ENCODE measurements around the gene GDPGP1. TPM values are rescaled to one million over a fixed set of nuclear protein-coding genes. Genes with fewer than 3 reads are reported as not detected.

GDPGP1 gene
- total RNA-seq, 2 donors from 2014 or later, result 4.8 to 5.4 TPM

- no peaks in the 10 kb centered on the region for H3K27me3 Mint-ChIP-seq (ENCODE audit: insufficient read depth)
- Histone ChIP-seq H3K4me3 (ENCODE audit: low read length) (no peak overlapping the region), H3K9ac (ENCODE audit: extremely low read depth, low read length, poor library complexity, severe bottlenecking) (no peak overlapping the region), H3K27me3 (ENCODE audit: control insufficient read depth, insufficient read depth, low read length, poor library complexity, severe bottlenecking) (no peaks in the 10 kb centered on the region), H3K27ac (ENCODE audit: low read depth, low read length) (no peak overlapping the region), H3K9me3 (ENCODE audit: control insufficient read depth, low read length) (no peaks in the 10 kb centered on the region), H3K4me1 (ENCODE audit: control insufficient read depth, insufficient read depth, low read length) (peaks cover 5% of the 10 kb centered on the region), H3K36me3 (ENCODE audit: control insufficient read depth, insufficient read depth, low read length) (no peaks in the 10 kb centered on the region)
- peak overlapping the region; percentile 41 for H3K27ac Mint-ChIP-seq
- TF ChIP-seq, protein P1, sequence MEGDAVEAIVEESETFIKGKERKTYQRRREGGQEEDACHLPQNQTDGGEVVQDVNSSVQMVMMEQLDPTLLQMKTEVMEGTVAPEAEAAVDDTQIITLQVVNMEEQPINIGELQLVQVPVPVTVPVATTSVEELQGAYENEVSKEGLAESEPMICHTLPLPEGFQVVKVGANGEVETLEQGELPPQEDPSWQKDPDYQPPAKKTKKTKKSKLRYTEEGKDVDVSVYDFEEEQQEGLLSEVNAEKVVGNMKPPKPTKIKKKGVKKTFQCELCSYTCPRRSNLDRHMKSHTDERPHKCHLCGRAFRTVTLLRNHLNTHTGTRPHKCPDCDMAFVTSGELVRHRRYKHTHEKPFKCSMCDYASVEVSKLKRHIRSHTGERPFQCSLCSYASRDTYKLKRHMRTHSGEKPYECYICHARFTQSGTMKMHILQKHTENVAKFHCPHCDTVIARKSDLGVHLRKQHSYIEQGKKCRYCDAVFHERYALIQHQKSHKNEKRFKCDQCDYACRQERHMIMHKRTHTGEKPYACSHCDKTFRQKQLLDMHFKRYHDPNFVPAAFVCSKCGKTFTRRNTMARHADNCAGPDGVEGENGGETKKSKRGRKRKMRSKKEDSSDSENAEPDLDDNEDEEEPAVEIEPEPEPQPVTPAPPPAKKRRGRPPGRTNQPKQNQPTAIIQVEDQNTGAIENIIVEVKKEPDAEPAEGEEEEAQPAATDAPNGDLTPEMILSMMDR (conservative IDR thresholded peaks at IDR 0.05), result no peak
- DNase-seq, result no peak
- peaks cover 6% of the 10 kb centered on the region for H3K36me3 Mint-ChIP-seq (ENCODE audit: low read depth)
- WGBS, 2 experiments (ENCODE audit: insufficient coverage in 1 of 2, insufficient read length in 1 of 2), result 90 to 91% methylated on average over 7 to 9 of the region's 9 CpGs
- H3K4me3 Mint-ChIP-seq, result no peak overlapping the region
- no peaks in the 10 kb centered on the region for H3K9me3 Mint-ChIP-seq
- peaks cover 3% of the 10 kb centered on the region for H3K4me1 Mint-ChIP-seq
Observed at GRCh38 chr15:90211009-90211408, 23.0 kb upstream of the GDPGP1 start.

GRCh38 chr15:90211440-90212143, 22.4 kb upstream of the GDPGP1 start:
- Mint-ChIP-seq H3K4me1 (no peaks in the 10 kb centered on the region), H3K27me3 (ENCODE audit: insufficient read depth) (no peaks in the 10 kb centered on the region), H3K36me3 (ENCODE audit: low read depth) (peaks cover 6% of the 10 kb centered on the region), H3K27ac (no peak overlapping the region), H3K9me3 (no peaks in the 10 kb centered on the region), H3K4me3 (no peak overlapping the region)
- Histone ChIP-seq H3K27me3 (ENCODE audit: control insufficient read depth, insufficient read depth, low read length, poor library complexity, severe bottlenecking) (no peaks in the 10 kb centered on the region), H3K36me3 (ENCODE audit: control insufficient read depth, insufficient read depth, low read length) (no peaks in the 10 kb centered on the region), H3K27ac (ENCODE audit: low read depth, low read length) (no peak overlapping the region), H3K9me3 (ENCODE audit: control insufficient read depth, low read length) (no peaks in the 10 kb centered on the region), H3K4me3 (ENCODE audit: low read length) (no peak overlapping the region), H3K4me1 (ENCODE audit: control insufficient read depth, insufficient read depth, low read length) (peaks cover 5% of the 10 kb centered on the region), H3K9ac (ENCODE audit: extremely low read depth, low read length, poor library complexity, severe bottlenecking) (no peak overlapping the region)
- no peak for DNase-seq
- WGBS, 2 experiments (ENCODE audit: insufficient coverage in 1 of 2, insufficient read length in 1 of 2), result 82 to 91% methylated on average over 9 to 12 of the region's 13 CpGs
- TF ChIP-seq, protein P1 (conservative IDR thresholded peaks at IDR 0.05), result no peak

- H3K9me3 Mint-ChIP-seq, result no peaks in the 10 kb centered on the region
- peaks cover 5% of the 10 kb centered on the region for H3K4me1 ChIP-seq (ENCODE audit: control insufficient read depth, insufficient read depth, low read length)
- H3K27me3 ChIP-seq (ENCODE audit: control insufficient read depth, insufficient read depth, low read length, poor library complexity, severe bottlenecking), result no peaks in the 10 kb centered on the region
- peaks cover 6% of the 10 kb centered on the region for H3K36me3 Mint-ChIP-seq (ENCODE audit: low read depth)
- H3K9ac ChIP-seq (ENCODE audit: extremely low read depth, low read length, poor library complexity, severe bottlenecking), result no peak overlapping the region
- no peak overlapping the region for H3K27ac ChIP-seq (ENCODE audit: low read depth, low read length)
- no peak overlapping the region for H3K4me3 Mint-ChIP-seq
- no peaks in the 10 kb centered on the region for H3K9me3 ChIP-seq (ENCODE audit: control insufficient read depth, low read length)
- H3K27ac Mint-ChIP-seq, result peak overlapping the region; percentile 21
- H3K4me1 Mint-ChIP-seq, result no peaks in the 10 kb centered on the region
- no peaks in the 10 kb centered on the region for H3K36me3 ChIP-seq (ENCODE audit: control insufficient read depth, insufficient read depth, low read length)
- H3K4me3 ChIP-seq (ENCODE audit: low read length), result no peak overlapping the region
- WGBS, 2 experiments (ENCODE audit: insufficient coverage in 1 of 2, insufficient read length in 1 of 2), result 94 to 97% methylated on average over 26 to 34 of the region's 35 CpGs
- DNase-seq, result no peak
- no peaks in the 10 kb centered on the region for H3K27me3 Mint-ChIP-seq (ENCODE audit: insufficient read depth)
- TF ChIP-seq, protein P1 (conservative IDR thresholded peaks at IDR 0.05), result no peak
Observed at GRCh38 chr15:90212221-90213098, 21.5 kb upstream of the GDPGP1 start.

Data from endodermal cell (in vitro differentiated cells).